ENCODE results near the gene PLPPR2.
"Not testable (repeated sequence)": the region's sequence is repeated elsewhere in the genome, so short reads cannot be mapped to it uniquely, and the experiment has no call there.

The PLPPR2 gene

GRCh38 chr19:11404588-11405222, 49.5 kb downstream of the PLPPR2 start:
- no peak for DNase-seq

DNA sequence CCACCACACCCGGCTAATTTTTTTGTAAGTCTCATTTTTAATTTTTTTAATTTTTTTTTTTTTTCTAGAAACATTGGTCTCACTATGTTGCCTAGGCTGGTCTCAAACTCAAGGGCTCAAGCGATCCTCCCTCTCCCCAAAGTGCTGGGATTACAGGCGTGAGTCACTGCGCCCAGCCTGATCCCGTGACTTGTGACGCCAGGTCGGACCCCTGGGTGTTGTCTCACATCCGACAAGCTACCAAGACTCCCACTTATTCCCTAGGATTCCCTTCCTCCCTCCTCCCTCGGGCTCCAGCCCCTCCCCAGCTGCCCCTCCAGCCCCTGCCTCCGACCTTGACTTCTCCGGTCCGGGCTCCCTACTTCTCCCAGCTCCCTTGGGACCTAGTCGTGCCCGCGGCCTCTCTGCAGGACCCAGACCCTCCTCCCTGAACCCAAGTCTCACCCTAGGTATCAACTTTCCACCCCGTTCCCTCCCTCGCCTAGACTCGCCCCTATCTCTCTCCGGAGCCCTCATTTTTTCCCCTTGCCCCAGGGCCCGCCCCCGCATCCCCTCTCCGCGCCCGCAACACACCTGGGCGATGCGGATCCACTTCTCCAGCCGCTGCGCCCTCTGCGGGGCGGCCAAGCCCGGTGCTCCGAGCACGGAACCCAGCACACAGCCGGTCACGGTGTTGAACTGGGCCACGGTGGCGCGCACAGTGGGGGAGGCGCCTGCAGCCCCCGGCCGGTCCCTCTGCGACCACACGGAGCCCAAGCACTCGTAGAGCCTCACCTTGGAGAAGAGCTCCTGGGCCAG, 50.8 kb downstream of the PLPPR2 start:
- DNase-seq = no peak

GRCh38 chr19:11406703-11407236, 51.5 kb downstream of the PLPPR2 start:
- not testable (repeated sequence) for DNase-seq

GRCh38 chr19:11408591-11408990, 53.4 kb downstream of the PLPPR2 start:
- DNase-seq = no peak

GRCh38 chr19:11410682-11411081, 55.5 kb downstream of the PLPPR2 start:
- DNase-seq = no peak

DNA sequence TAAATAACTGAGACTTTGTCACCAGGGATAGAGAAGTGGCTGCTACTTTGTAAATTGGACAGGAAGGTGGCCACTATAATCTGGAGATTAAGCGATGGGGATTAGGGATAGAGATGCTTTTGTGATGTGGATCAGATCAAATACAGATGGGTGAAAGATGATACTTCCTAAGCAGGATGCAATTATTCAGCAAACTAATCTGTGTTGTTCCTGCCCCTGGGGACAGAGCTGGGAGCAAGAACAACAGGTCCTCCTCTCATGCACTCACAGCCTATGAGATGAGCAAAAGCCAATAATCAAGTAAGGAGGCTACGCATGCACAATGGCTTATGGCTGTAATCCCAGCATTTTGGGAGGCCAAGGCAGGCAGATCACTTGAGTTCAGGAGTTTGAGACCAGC, 59.3 kb downstream of the PLPPR2 start:
- no peak for DNase-seq

Data from GDM1 (cell line).